T-helper 2 cell treated with Interferon-gamma antibody and Interleukin-4, amounts not matched to agents 100 ng/mL and 5 ng/mL, for 36 hours (primary cell): Measurements from ENCODE around the gene STAT2. TPM values are rescaled to one million over a fixed set of nuclear protein-coding genes. Genes with fewer than 3 reads are reported as not detected.

Experiments
- intact Hi-C: fragments of 100-400 bp; cut with micrococcal nuclease; formaldehyde crosslinking; loops from one replicate; pipeline ENCODE4 v1.15.1; 2023
- total RNA-seq: library from RNA; stranded (reverse); gene quantifications from 2 replicates; pipeline ENCODE4 v1.2.3, GENCODE V29; 2022

The STAT2 gene
- total RNA-seq, 1 donor from 2014 or later, result 164 TPM

- intact Hi-C loops, result loop anchor here (1.0 to 2.0 kb wide), 2 partner anchors 40 to 150 kb away; partner anchors contain the start of genes ANKRD52 and TIMELESS
These were observed 61.1 kb downstream of the STAT2 start for GRCh38 chr12:56298828-56299227.

DNA sequence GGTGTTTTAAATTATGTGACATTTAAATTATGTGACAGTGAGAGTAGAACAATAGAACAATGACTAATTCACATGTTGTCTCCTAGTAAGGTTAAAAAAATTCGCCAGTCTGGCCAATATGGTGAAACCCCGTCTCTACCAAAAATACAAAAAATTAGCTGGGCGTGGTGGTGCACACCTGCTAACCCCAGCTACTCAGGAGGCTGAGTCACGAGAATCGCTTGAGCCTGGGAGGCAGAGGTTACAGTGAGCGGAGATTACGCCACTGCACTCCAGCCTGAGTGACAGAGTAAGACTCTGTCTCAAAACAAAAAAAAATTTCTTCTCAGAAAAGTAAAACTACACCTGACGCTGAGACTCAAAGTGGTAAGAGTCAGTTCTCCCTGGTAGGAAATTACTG is 62.5 kb downstream of the STAT2 start:
- intact Hi-C loops, result no loop called here

DNA sequence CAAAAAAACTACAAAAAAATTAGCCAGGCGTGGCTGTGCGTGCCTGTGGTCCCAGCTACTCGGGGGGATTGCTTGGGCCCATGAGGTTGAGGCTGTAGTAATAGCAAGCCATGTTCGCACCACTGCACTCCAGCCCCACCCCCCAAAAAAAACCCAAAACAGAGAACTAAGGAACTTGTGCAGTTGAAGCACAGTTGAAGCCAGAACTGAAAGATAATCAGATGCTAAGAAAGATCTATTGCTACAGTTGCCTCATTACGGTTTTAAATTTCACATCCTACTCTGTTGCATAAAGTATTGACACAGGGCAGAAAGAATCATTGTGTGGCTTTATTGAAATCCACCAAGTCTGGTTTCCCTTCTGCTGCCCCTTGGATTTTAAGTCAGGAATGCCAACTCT is 63.6 kb downstream of the STAT2 start:
- intact Hi-C loops, result no loop called here

DNA sequence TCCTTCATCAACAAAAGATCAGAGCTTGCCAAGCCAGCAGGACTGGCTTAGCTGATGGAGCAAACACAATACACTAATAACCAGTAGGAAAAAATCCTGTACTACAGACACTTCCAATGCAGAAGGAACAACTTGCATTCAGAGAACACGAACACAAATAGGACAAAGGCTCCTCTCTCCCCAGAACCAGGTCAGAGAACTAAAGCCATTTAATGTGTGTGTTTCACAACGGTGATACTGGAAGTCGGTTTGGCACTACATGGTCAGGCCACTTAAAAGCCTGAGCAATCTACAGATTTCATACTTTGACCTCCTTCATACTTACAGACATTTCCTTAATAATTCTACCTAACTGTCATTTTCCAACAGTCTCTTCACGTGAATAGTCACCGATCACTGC is 66.1 kb downstream of the STAT2 start:
- intact Hi-C loops, result no loop called here

Other genes with a start within 250 kb of the STAT2 start
- gene RPL41, start 243.5 kb downstream of the STAT2 start, total RNA-seq, result 3,715 and 3,764 TPM in 2 replicates
- gene ZC3H10, start 241.8 kb downstream of the STAT2 start, total RNA-seq, result 9.3 and 9.5 TPM in 2 replicates
- gene ESYT1, start 231.8 kb downstream of the STAT2 start, total RNA-seq, result 362 TPM in 2 replicates
- 69.9 and 70.7 TPM in 2 replicates for gene MYL6B, start 207.5 kb downstream of the STAT2 start, total RNA-seq
- 1,606 and 1,617 TPM in 2 replicates for gene MYL6, start 201.7 kb downstream of the STAT2 start, total RNA-seq
- gene SMARCC2, start 170.6 kb downstream of the STAT2 start, total RNA-seq, result 136 and 141 TPM in 2 replicates
- gene RNF41, start 138.2 kb downstream of the STAT2 start, total RNA-seq, result 31.7 and 32.7 TPM in 2 replicates
- 67.9 and 68.5 TPM in 2 replicates for gene NABP2, start 135.8 kb downstream of the STAT2 start, total RNA-seq
- 0.86 and 1.0 TPM in 2 replicates for gene SLC39A5, start 130.1 kb downstream of the STAT2 start, total RNA-seq
- gene ANKRD52, start 101.7 kb downstream of the STAT2 start, total RNA-seq, result 55.3 and 56.1 TPM in 2 replicates
- gene COQ10A, start 93.2 kb downstream of the STAT2 start, total RNA-seq, result 18.6 and 19.3 TPM in 2 replicates
- gene CS, start 59.8 kb downstream of the STAT2 start, total RNA-seq, result 242 TPM in 2 replicates
- 129 and 139 TPM in 2 replicates for gene CNPY2, start 44.1 kb downstream of the STAT2 start, total RNA-seq
- gene PAN2, start 26.1 kb downstream of the STAT2 start, total RNA-seq, result 47.4 and 51.6 TPM in 2 replicates
- 8.6 and 10.1 TPM in 2 replicates for gene IL23A, start 21.2 kb downstream of the STAT2 start, total RNA-seq
- gene APOF, start 2.8 kb upstream of the STAT2 start, total RNA-seq, result not detected in 2 replicates
- 56.1 and 56.9 TPM in 2 replicates for gene TIMELESS, start 89.3 kb upstream of the STAT2 start, total RNA-seq
- gene MIP, start 94.5 kb upstream of the STAT2 start, total RNA-seq, result not detected in 2 replicates
- gene SPRYD4, start 108.5 kb upstream of the STAT2 start, total RNA-seq, result 4.4 TPM in 2 replicates
- 0.55 and 0.89 TPM in 2 replicates for gene GLS2, start 128.1 kb upstream of the STAT2 start, total RNA-seq
- 6.4 and 8.7 TPM in 2 replicates for gene RBMS2, start 161.7 kb upstream of the STAT2 start, total RNA-seq